Superior temporal gyrus (tissue), 1 donor: Measurements from ENCODE around the gene TGM4.

Source experiments
- DNase-seq: peaks from one replicate; pipeline ENCODE4 v3.0.0-alpha.2; 2016; ENCODE audit errors: extremely low spot score

TGM4 gene

DNA sequence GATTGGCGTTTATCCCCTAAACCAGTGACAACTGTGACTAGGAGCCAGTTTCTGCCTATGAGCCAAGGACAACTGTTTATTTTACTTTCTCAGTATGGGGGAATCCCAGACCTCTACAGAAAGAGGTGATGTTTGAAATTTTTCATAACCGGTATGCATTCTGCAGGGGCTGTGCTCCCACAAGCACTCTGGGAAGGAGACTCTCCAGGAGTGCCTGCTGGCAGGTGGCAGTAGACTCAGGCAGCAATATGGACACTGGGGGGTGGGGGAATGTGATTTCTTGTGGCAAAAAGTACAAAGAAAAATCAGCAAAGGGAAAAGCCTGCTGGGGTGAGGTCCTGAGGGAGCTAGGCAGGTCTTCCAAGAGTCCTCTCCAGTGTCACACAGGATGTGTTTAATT lies 5.9 kb downstream of the TGM4 start:
- DNase-seq = no peak

DNA sequence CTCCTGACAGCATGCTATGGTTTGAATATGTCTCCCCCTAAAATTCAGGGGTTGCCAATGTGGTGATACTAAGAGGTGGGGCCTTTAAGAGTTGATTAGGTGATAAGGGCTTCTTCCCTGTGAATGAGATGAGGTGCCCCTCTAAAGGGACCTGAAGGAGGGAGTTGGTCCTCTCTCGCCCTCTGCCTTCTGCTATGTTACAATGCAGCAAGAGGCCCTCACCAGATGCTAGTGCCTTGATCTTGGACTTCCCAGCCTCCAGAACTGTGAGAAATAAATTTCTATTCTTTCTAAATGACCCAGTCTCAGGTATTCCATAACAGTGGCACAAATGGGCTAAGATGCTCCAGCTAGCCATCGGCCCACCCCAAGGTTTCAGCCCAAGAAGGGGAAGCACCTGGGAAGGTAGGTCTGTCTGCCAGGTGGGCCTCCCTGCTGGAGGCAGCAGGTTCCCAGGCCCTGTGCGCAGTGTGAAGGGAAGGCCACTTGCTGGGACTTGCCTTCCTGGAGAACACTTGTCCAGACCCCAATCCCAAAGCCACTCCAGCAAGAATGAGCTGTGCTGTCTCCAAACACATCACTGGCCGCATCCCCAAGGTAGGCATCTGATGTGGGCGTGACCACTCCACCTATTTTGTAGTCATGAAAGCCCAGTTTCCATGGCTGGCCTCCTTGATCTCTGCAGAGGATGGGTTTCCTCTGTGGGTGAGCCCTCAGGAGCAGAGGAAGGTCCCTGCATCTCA lies 9.0 kb downstream of the TGM4 start:
- no peak for DNase-seq

DNA sequence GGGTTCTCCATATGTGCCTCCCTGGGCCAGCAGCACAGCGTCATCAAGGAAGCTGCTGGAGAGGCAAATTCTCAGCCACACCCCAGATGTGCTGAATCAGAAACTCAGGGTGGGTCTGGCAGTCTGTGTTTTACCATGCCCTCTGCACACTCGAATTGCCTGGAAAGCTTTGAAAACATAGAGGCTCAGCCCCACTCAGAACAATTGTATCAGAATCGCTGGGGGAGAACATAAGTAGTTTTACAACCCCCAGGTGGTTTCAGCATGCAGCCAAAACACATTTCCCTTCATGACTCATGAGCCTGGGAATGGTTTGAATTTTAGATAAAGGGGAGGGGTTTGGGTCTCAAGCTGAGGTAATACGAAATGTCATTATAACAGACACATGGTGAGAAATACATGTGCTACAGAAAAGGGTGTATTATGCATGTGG lies 9.6 kb downstream of the TGM4 start:
- DNase-seq = no peak

DNA sequence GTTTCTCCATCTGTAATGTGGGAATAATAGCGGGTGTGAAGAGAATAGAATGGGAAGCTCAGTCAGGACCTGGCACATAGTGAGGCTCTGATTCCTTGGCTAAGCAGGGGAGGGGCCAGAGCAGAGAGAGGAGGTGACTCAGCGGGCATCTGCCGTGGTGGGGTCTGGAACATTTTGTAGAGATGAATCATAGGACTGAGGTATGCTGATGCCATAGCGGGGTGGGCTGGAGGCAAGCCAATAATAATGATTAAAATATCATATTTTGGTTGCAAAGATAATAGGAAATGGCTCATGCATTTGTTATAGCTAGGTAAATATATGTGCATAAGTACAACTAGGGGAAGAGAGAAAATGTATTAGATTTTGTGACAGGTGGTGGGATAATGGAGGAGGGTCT lies 11.2 kb downstream of the TGM4 start:
- DNase-seq = no peak

DNA sequence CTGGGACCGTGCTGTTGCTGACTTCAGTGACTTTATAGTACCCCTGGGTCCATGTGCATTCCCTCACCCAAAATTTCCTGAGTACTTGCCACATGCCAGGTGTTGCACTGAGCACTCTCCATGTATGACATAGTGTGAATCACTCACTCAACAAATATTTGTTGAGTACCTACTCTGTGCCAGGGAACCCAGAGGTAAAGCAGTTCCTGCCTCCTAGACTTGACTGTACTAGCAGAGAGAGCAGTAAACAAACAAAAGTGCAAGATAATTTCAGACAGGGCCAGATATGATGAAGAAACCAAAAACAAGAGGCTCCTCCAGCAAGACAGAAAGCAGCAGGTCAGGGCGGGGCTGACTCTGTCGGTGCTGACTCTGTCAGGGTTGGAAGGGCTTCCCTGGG lies 12.2 kb downstream of the TGM4 start:
- no peak for DNase-seq

DNA sequence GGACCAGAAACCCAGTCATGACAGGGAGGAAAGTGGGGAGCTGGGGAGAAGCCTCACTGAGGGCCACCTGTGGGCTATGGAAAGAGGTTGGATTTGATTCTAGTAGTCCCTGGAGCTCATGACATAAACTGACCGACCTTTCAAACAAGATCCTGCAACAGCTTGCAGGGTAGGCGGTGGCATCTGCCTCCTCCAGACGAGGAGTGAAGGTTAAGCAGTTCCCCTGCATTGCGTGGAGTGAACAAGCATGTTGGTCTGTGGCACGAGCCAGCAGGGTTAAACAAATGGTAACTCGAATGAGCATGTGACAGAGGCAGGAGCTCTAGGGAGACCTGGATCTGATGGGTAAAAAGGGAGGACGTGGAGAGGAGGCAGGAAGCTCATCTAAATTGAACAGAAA lies 12.7 kb downstream of the TGM4 start:
- no peak for DNase-seq

DNA sequence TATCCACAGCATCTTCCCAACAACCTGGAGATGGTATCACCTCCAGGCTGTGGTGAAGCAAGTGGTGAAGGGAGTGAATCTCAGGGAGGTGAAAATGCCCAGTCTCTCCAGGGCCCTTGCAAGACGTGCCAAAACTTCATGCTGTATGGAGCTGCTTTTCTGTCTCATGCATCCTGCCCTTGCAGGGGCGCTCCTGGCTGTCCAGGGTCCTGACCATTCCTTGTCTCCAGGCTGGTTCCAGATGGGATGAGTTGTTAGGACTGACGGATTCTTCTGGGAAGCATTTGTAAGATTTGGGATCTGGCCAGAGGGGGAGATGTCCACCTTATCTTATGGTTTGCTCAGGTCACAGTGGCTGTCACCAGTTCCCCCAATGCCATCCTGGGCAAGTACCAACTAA lies 15.8 kb downstream of the TGM4 start:
- no peak for DNase-seq

DNA sequence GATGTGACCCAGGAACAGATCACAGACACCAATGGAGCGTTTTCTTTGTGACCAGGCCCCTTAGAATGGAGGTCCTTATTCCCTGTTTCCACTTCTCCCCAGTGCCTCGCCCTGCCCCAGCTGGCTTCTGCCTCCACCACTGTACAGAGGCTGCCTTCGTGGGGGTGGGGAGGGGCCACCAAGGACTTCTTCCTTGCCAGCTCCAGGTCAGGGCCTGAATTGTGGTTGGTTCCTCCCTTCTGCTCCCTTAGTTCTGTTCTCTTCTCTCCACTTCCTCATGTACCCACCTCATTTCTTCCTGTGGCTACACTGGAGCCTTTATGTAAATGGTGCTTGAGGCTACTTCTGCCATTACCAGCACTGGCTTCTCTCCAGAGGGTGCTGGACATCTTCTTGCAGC lies 16.4 kb downstream of the TGM4 start:
- no peak for DNase-seq

DNA sequence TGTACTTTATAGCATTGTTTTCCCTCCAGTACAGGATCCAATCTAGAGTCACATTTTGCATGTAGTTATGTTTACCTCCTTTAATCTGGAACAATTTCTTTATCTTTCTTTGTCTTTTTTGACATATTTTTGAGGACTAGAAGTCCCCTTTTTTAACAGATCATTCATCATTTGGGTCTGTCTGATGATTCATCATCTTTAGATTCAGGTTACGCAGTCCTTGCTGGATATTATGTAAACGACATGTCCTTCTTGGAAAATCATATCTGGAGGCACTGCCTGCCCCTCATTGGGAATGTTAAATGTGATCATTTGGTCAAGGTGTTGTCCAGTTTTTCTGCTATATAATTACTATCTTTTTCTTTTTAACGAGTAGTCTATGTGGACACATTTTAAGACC lies 18.3 kb downstream of the TGM4 start:
- no peak for DNase-seq

DNA sequence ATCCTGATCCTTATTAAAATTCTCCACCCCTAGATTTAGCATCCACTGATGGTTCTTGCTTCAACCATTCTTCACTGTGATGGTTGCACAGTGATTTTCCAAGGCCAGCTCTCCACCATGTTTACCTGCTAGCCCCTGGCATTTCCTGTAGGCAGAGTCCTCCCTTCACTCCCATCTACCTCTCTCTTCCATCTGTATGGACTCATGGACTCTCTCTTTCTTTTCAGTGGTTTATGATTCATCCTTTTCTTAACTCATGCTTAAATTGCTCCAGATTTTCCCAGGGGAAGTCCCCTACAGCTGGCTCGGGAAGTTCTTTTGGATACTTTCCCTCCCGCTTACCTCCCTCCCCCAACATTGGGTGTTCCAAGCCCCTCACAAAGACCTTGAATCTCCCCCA lies 18.7 kb downstream of the TGM4 start:
- DNase-seq = no peak

DNA sequence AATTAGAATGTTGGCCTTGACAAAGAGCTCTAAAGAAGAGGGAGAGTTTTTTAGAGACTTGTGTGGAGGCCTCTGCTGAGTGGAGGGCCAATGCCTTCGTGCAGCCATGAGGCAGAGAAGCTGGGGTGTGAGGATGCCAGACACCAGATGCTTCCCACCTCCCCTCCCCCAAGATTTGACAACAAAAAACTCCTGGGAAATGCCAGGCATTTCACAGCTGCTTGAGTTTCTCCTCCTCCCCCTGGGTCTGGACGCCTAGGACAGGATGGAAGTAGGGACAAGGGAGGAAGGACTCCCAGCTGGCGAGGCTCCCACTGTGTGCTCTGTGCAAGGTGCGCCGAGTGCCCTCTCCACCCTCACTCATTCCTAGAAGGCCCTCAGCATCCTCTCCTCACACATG lies 20.1 kb downstream of the TGM4 start:
- DNase-seq = no peak

DNA sequence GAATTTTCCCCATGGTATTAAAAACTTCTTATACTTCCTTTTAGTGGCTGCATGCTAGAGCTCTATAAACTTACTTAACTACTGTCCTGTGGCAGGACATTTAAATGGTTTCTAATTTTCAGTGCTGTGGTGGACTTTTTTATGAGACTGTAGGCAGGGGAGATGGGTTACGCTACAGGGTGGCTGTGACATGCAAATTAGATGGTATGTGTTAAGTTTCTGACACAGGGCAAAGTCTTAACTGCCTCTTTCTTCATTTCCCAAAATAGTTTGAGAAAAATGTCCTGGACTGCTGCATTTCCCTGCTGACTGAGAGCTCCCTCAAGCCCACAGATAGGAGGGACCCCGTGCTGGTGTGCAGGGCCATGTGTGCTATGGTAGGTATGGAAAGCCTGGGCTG lies 22.0 kb downstream of the TGM4 start:
- no peak for DNase-seq

DNA sequence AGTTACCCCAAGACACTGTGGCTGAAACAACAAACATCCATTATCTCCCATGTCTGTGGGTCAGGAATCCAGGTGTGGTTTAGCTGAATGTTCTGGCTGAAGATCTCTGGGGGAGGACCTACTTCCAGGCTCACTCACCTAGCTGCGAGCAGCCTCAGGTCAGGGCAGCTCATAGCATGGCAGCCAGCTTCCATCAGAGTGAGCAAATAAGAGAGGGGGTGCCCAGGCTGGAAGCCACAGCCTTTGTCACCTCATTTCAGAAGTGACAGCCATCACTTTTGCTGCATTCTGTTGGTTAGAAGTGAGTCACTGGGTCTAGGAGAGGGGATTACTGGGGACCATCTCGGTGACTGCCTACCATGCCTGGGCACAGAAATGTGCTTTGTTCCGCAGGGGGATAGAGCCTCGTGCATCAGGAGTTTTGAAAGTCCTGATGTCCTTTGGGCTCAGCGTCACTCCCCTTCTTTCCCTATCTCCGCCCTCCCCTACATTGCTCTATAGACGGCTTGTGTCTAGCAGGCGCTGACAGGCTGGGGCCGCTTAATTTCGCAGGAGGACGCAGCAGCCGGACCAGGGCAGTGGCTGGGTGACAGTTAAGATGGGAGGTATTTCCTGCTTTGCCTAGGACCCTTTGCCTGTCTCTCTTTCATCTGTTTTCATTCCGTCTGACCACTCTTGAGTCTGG lies 25.4 kb downstream of the TGM4 start:
- no peak for DNase-seq

DNA sequence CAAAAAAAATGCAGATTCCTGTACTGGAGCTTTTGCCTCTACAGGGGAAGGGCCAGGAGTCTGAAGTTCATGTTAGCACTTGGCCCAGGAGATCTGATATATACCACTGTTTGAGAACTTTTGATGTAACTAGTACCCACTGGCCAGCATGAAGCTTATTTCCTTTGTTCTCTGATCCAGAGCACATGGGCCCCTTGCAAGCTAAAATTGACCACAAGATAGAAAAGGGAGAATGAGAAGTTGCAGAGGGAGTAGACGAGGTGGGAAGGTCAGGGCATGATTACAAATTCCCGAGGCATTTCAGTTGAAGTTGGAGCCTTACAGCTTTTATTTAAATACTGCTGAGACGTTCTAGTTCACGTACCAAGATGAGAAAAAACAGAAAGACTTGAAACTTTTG lies 28.2 kb downstream of the TGM4 start:
- DNase-seq = no peak

DNA sequence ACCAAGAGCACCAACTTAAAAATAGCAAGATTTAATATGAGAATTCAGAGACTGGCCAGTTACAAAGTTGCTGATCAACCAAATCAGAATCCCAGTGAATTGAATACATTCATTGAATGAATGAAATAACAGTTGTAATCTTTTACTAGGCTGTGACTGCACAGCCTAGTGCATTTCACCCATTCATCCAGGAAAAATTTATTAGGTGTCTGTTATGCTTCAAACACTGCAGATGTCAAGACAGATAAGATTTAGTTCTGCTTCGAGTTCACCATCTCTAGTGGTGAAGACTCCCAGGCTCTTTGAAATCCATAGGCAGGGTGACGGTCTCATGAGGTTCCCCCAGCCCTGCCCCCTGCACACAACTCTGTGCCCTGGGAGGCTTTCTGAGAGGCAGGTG lies 28.9 kb downstream of the TGM4 start:
- DNase-seq = no peak

DNA sequence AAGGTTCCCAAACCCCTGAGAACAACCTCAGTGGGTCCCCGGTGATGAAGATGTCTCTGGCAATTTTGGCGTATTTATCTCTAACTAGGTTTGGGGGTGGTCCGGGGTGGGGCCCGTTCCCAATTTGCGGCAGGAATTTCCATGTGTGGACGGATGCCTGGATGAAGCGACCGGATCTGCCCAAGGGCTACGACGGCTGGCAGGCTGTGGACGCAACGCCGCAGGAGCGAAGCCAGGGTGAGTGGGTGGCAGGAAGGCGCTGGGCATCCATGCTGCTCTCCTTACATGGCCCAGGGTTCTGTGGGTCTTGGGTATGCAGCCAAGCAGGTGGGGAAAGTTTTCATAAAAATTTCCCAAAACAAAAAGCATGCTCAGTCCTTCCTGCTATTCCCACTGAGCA lies 29.3 kb downstream of the TGM4 start:
- DNase-seq = no peak

DNA sequence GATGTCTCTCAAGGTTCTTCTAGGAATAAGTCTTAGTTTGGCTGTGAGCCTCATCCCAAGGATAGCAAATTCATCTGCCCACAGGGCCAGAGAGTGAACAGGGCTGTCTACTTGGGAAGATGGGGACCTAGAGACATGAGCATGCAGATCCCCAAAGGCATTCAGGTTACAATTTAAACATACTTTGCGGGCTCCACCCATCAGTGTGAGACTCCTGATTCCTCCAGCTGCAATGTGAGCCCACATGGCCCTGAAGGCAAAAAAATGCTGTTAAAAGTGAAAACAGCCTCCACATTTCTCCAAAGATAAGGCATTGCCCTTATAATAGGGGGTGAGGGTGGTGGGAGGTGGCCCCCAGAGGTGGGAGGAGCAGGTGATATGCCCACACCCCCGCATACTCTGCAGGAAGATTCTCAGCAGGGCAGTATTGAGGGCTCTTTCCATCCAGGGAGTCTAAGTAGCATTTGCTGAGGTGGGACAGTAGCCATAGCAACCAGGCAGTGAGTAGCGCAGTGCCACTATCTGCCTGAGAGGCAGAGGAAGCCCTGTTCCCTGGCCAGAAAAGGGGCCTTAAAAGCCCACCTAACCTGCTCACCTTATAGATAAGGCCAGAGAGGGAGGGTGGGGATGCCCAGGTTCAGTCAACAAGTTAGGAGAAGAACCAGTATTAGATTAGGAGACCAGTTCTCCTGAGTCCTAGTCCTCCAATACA lies 31.2 kb downstream of the TGM4 start:
- DNase-seq = no peak

DNA sequence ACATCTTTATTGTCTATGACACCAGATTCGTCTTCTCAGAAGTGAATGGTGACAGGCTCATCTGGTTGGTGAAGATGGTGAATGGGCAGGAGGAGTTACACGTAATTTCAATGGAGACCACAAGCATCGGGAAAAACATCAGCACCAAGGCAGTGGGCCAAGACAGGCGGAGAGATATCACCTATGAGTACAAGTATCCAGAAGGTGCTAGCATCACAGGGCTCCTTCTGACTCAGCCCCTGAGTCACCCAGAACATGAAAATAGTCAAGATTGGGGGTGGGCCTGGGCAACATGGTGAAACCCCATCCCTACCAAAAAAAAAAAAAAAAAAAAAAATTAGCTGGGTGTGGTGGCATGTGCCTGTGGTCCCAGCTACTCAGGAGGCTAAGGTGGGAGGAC lies 32.6 kb downstream of the TGM4 start:
- DNase-seq = no peak

DNA sequence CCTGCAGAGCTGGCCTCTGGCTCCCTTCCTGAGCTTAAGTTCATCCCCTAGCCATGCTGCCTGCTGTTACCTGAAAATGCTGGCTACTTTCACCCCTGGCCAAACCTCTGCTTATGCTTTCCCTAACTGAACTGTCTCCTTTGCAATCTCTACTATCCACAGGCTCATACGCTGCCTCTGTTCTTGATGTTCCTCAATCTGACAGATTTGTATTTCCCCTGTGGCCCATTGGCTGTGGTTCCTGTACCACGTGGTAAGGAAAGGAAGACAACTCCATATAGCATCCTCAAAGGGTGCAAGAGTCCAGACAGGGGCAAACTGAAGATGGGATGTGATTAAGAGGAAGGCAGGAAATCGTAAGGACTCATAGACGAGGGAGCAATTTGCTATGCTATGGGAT lies 33.2 kb downstream of the TGM4 start:
- no peak for DNase-seq

DNA sequence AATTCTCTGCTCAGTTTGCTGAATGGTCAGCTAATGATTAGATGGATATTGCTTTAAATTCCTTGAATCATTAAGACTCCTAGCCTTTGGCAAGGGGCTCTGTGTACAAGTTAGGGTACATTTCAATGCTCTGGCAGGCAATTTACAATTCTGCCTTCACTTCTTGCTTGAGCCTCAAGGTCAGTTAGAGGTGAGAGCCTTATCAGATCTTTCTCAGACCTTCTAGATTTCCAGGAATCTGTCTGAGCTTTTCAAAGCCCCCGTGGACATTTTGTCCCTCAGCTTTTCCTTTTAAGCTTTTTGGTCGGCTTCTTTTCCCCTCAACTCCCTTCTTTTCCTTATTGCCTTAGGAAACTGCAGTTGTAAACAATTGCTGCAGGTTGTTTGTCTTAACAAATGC lies 34.7 kb downstream of the TGM4 start:
- DNase-seq = no peak

DNA sequence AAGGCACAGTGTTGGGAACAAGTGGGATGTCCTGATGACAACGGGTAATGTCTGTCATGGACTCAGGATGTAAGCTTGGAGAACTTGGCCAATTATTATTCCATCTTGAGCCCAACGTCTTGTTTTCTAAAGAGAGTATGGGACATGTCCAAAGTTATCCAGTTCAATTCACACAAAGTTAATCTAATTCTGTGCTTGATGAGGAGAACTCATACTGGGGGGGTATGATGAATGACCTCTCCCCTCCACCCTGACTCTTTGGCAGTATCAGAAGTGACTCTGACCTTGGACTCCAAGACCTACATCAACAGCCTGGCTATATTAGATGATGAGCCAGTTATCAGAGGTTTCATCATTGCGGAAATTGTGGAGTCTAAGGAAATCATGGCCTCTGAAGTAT lies 36.3 kb downstream of the TGM4 start:
- no peak for DNase-seq

DNA sequence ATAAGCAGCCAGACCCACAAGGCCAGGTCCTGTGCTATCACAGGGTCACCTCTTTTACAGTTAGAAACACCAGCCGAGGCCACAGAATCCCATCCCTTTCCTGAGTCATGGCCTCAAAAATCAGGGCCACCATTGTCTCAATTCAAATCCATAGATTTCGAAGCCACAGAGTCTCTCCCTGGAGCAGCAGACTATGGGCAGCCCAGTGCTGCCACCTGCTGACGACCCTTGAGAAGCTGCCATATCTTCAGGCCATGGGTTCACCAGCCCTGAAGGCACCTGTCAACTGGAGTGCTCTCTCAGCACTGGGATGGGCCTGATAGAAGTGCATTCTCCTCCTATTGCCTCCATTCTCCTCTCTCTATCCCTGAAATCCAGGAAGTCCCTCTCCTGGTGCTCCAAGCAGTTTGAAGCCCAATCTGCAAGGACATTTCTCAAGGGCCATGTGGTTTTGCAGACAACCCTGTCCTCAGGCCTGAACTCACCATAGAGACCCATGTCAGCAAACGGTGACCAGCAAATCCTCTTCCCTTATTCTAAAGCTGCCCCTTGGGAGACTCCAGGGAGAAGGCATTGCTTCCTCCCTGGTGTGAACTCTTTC lies 39.6 kb downstream of the TGM4 start:
- DNase-seq = peak; percentile 66

DNA sequence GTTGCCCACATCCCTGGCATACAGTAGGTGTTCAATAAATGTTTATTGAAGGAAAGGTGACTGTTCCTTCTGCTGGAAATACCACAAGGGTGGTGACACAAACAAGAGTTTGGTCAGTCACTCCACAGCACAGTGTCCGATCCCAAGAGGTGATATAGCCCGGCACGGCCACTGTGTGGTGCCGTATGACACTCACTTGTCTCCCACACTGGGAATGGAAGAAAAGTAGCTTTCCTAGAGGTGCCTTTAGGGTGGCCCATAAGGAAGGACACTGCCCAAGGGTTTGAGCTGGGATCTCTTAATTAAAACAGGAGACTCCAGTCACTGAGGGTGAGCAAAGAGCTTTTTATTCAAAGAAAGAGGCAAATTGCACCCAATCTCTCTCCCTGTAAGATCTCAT lies 40.5 kb downstream of the TGM4 start:
- no peak for DNase-seq
